GM23338 (cell line): Measurements from ENCODE around the gene RABL6. TPM values are rescaled to one million over a fixed set of nuclear protein-coding genes. Genes with fewer than 3 reads are reported as not detected.
"Not testable (repeated sequence)": the region's sequence is repeated elsewhere in the genome, so short reads cannot be mapped to it uniquely, and the experiment has no call there.

ENCODE experiments used
- ATAC-seq: fragments of 200-7000 bp; cut with Tn5 transposase; 3 replicates; pipeline ENCODE4 v1.9.1; 2020
- DNase-seq: peaks from one replicate; pipeline ENCODE4 v3.0.0-alpha.2; 2015; ENCODE audit warnings: low spot score
- H2AFZ ChIP-seq: fragments of 200-600 bp; sonication (generic); 2 replicates; pipeline ENCODE4 v1.8.0; 2016; ENCODE audit warnings: antibody characterized with exemption, mild to moderate bottlenecking, moderate library complexity
- H3F3A ChIP-seq: fragments of 200-600 bp; sonication (generic); replicated peaks from 2 replicates; pipeline ENCODE4 v1.8.0; 2017; ENCODE audit warnings: antibody characterized with exemption, mixed run types, low read depth
- H3K27ac ChIP-seq: fragments of 200-600 bp; sonication (generic); 2 replicates; pipeline ENCODE4 v1.6.1; 2016; ENCODE audit warnings: low read depth
- H3K27me3 ChIP-seq: fragments of 200-600 bp; sonication (generic); 2 replicates; pipeline ENCODE4 v1.8.0; 2016; ENCODE audit warnings: mild to moderate bottlenecking, mixed run types, moderate library complexity; ENCODE audit not compliant: insufficient read depth
- H3K36me3 ChIP-seq: fragments of 200-600 bp; sonication (generic); 2 replicates; pipeline ENCODE4 v1.8.0; 2016; ENCODE audit warnings: mild to moderate bottlenecking; ENCODE audit not compliant: insufficient read depth
- H3K4me1 ChIP-seq: fragments of 200-600 bp; sonication (generic); 2 replicates; pipeline ENCODE4 v1.8.0; 2016; ENCODE audit warnings: mild to moderate bottlenecking, moderate library complexity; ENCODE audit not compliant: insufficient read depth
- H3K4me2 ChIP-seq: fragments of 200-600 bp; sonication (generic); 2 replicates; pipeline ENCODE4 v1.7.1; 2017; ENCODE audit warnings: mixed run types
- H3K4me3 ChIP-seq: fragments of 200-600 bp; sonication (generic); 2 replicates; pipeline ENCODE4 v1.6.1; 2016; ENCODE audit warnings: mixed run types
- H3K79me2 ChIP-seq: fragments of 200-600 bp; sonication (generic); replicated peaks from 2 replicates; pipeline ENCODE4 v1.8.0; 2017; ENCODE audit warnings: mild to moderate bottlenecking; ENCODE audit not compliant: insufficient read depth
- H3K9me2 ChIP-seq: fragments of 200-600 bp; sonication (generic); 2 replicates; pipeline ENCODE4 v1.8.0; 2017; ENCODE audit not compliant: insufficient read depth
- H4K20me1 ChIP-seq: fragments of 200-600 bp; sonication (generic); replicated peaks from 2 replicates; pipeline ENCODE4 v1.8.0; 2017; ENCODE audit warnings: mild to moderate bottlenecking; ENCODE audit not compliant: insufficient read depth
- H3K27ac Mint-ChIP-seq: 2 replicates; pipeline ENCODE4 v1.8.0; 2020; ENCODE audit warnings: inconsistent platforms, mild to moderate bottlenecking, moderate library complexity, mixed read lengths
- H3K27me3 Mint-ChIP-seq: 3 replicates; pipeline ENCODE4 v1.8.0; 2022; ENCODE audit warnings: low read depth, mild to moderate bottlenecking, moderate library complexity, mixed read lengths, inconsistent platforms; ENCODE audit not compliant: insufficient read depth, poor library complexity
- H3K36me3 Mint-ChIP-seq: 3 replicates; pipeline ENCODE4 v1.8.0; 2021; ENCODE audit warnings: low read depth, mild to moderate bottlenecking, inconsistent platforms, moderate library complexity, mixed read lengths
- H3K4me1 Mint-ChIP-seq: 3 replicates; pipeline ENCODE4 v1.8.0; 2020; ENCODE audit warnings: mild to moderate bottlenecking, inconsistent platforms, mixed read lengths
- H3K4me3 Mint-ChIP-seq: 3 replicates; pipeline ENCODE4 v1.8.0; 2021; ENCODE audit warnings: moderate library complexity, mild to moderate bottlenecking, inconsistent platforms, mixed read lengths
- H3K9me3 Mint-ChIP-seq: 3 replicates; pipeline ENCODE4 v1.8.0; 2020; ENCODE audit warnings: moderate library complexity, mild to moderate bottlenecking, inconsistent platforms, mixed read lengths
- CREB1 ChIP-seq: fragments of 250-450 bp; sonication (Bioruptor Pico); IDR thresholded peaks from 2 replicates; pipeline ENCODE4 v1.5.0; 2020; ENCODE audit warnings: low read depth, mild to moderate bottlenecking, moderate library complexity
- EZH2 ChIP-seq: fragments of 200-600 bp; sonication (generic); IDR thresholded peaks from one replicate; pipeline ENCODE4 v1.8.0; 2017; ENCODE audit warnings: antibody characterized with exemption, mild to moderate bottlenecking, low read depth; ENCODE audit not compliant: unreplicated experiment
- EZH2phosphoT487 ChIP-seq: fragments of 200-600 bp; sonication (generic); IDR thresholded peaks from one replicate; pipeline ENCODE4 v1.8.1; 2018; ENCODE audit warnings: antibody characterized with exemption; ENCODE audit not compliant: unreplicated experiment
- JUNB ChIP-seq: IDR thresholded peaks from one replicate; pipeline ENCODE4 v1.6.1; 2016; ENCODE audit warnings: antibody characterized with exemption; ENCODE audit not compliant: unreplicated experiment
- NANOG ChIP-seq: IDR thresholded peaks from 2 replicates; pipeline ENCODE4 v1.6.1; 2016; ENCODE audit warnings: antibody characterized with exemption, borderline replicate concordance
- POLR2AphosphoS5 ChIP-seq: IDR thresholded peaks from 2 replicates; pipeline ENCODE4 v1.6.1; 2016; ENCODE audit warnings: antibody characterized with exemption, low read depth
- STAT1 ChIP-seq: IDR thresholded peaks from one replicate; pipeline ENCODE4 v1.6.1; 2016; ENCODE audit warnings: antibody characterized with exemption; ENCODE audit not compliant: unreplicated experiment
- ZNF331 ChIP-seq: fragments of 250-450 bp; sonication (Bioruptor Pico); IDR thresholded peaks from 2 replicates; pipeline ENCODE4 v1.5.0; 2020; ENCODE audit warnings: low read depth, mild to moderate bottlenecking, moderate library complexity
- polyA plus RNA-seq: library from polyadenylated mRNA; unstranded; fragments of >200 nt; fragmentation: Nextera tagmentation; extraction: Ambion mirVana; gene quantifications from 2 replicates; pipeline ENCODE4 v1.2.1, GENCODE V29; 2016
- total RNA-seq: library from RNA; depleted of rRNA; stranded (reverse); fragments of >200 nt; shearing (Covaris generic); gene quantifications from 2 replicates; pipeline ENCODE4 v1.2.3, GENCODE V29; 2014
- TF ChIP-seq, protein P1 (sequence below): IDR thresholded peaks from 2 replicates; pipeline ENCODE4 v1.6.1; 2016; ENCODE audit warnings: antibody characterized with exemption
- TF ChIP-seq, protein P2 (sequence below), 2 experiments: fragments of 200-600 bp in 1 of 2; sonication (generic) in 1 of 2; conservative IDR thresholded peaks; 2 replicates each; pipeline versions ENCODE4 v1.5.1 to v1.6.1; 2016 to 2017; ENCODE audit warnings: antibody characterized with exemption in 2 of 2, low read depth in 2 of 2, mild to moderate bottlenecking in 2 of 2, moderate library complexity in 1 of 2

The RABL6 gene
- total and polyA plus RNA-seq, 2 experiments from 2014 or later = 59.1 to 127 TPM

DNA sequence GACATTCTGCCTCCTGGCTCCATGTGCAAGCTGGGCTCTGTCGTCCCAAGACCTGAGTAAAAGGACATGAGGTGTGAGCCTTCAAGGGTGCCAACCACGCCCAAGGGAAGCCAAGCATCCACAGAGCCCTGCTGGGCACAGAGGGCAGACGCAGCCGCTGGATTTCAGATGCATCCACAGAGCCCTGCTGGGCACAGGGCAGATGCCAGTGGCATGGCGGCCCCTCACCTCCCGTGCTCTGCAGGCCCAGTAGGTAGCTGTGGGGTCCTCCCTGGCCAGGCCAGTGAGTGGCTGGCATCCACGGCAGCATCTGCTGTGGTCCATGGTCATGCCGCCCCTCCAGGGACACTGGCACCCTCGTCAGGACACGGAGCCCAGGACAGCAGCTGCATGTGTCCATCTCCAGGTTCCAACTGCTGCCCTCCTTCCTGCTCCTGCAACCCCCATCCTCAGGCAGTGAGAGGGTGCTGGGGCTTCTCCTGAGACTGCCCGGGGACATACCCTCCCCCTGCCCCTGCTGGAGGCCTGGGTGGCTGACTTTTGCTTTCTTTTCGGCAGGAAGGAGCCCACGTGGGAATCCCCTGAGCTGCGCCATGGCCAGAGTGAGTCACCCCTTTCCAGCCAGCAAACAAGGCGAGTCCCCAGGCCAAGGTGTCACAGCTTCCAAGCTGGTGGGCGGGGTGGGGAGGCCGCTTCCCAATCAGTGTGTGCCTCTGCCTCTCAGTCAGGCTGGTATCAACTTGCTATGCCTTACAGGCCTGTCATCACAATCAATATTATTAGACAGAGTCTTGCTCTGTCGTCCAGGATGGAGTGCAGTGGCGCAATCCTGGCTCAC is 74.6 kb downstream of the RABL6 start:
- Mint-ChIP-seq H3K27ac (no peak overlapping the region), H3K27me3 (peaks cover 14% of the 10 kb centered on the region), H3K9me3 (peaks cover 8% of the 10 kb centered on the region; the same call in 1 of the 3 replicates), H3K36me3 (no peaks in the 10 kb centered on the region), H3K4me3 (no peak overlapping the region), H3K4me1 (peaks cover 4% of the 10 kb centered on the region; the same call in 2 of the 3 replicates)
- Histone ChIP-seq H3K79me2 (peaks cover 6% of the 10 kb centered on the region), H3K4me2 (no peak overlapping the region), H4K20me1 (no peaks in the 10 kb centered on the region; the same call in 1 of the 2 replicates), H3K9me2 (no peaks in the 10 kb centered on the region), H3K4me3 (no peak overlapping the region), H3F3A (no peaks in the 10 kb centered on the region; the same call in 1 of the 2 replicates), H3K27me3 (no peaks in the 10 kb centered on the region), H3K4me1 (peaks cover 2% of the 10 kb centered on the region; the same call in 1 of the 2 replicates), H3K27ac (no peak overlapping the region), H2AFZ (no peak overlapping the region), H3K36me3 (no peaks in the 10 kb centered on the region)
- ATAC-seq = no peak
- DNase-seq = no peak
- no peak for TF ChIP-seq NANOG
- TF ChIP-seq, protein P1, sequence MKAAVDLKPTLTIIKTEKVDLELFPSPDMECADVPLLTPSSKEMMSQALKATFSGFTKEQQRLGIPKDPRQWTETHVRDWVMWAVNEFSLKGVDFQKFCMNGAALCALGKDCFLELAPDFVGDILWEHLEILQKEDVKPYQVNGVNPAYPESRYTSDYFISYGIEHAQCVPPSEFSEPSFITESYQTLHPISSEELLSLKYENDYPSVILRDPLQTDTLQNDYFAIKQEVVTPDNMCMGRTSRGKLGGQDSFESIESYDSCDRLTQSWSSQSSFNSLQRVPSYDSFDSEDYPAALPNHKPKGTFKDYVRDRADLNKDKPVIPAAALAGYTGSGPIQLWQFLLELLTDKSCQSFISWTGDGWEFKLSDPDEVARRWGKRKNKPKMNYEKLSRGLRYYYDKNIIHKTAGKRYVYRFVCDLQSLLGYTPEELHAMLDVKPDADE = no peak
- no peak for TF ChIP-seq JUNB
- no peak for TF ChIP-seq ZNF331 (CRISPR knock-in tag)
- TF ChIP-seq POLR2AphosphoS5 = no peak
- no peak for TF ChIP-seq CREB1 (CRISPR knock-in tag)
- no peak for TF ChIP-seq EZH2phosphoT487
- no peak for TF ChIP-seq STAT1
- TF ChIP-seq, protein P2, sequence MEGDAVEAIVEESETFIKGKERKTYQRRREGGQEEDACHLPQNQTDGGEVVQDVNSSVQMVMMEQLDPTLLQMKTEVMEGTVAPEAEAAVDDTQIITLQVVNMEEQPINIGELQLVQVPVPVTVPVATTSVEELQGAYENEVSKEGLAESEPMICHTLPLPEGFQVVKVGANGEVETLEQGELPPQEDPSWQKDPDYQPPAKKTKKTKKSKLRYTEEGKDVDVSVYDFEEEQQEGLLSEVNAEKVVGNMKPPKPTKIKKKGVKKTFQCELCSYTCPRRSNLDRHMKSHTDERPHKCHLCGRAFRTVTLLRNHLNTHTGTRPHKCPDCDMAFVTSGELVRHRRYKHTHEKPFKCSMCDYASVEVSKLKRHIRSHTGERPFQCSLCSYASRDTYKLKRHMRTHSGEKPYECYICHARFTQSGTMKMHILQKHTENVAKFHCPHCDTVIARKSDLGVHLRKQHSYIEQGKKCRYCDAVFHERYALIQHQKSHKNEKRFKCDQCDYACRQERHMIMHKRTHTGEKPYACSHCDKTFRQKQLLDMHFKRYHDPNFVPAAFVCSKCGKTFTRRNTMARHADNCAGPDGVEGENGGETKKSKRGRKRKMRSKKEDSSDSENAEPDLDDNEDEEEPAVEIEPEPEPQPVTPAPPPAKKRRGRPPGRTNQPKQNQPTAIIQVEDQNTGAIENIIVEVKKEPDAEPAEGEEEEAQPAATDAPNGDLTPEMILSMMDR (conservative IDR thresholded peaks at IDR 0.05; ENCODE audit: low read depth in 2 of 2) = no peak
- no peak for TF ChIP-seq EZH2

DNA sequence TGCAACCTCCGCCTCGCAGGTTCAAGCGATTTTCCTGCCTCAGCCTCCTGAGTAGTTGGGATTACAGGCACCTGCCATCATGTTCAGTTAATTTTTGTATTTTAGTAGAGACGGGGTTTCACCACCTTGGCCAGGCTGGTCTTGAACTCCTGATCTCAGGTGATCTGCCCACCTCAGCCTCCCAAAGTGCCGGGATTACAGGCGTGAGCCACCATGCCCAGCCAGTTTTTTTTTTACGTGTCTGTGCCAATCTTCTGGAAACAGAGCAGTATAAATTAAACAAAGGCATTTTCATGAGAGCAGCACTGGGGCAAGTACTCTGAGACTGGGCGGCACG is 75.2 kb downstream of the RABL6 start:
- H3K4me2 ChIP-seq = not testable (repeated sequence)

DNA sequence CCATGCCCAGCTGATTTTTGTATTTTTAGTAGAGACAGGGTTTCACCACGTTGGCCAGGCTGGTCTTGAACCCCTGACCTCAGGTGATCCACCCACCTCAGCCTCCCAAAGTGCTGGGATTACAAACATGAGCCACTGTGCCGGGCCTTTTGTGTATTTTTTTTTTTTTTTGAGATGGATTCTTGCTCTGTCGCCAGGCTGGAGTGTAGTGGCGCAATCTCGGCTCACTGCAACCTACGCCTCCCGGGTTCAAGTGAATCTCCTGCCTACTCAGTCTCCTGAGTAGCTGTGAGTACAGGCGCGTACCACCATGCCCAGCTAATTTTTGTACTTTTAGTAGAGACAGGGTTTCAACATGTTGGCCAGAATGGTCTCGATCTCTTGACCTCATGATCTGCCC is 75.9 kb downstream of the RABL6 start:
- not testable (repeated sequence) for H2AFZ ChIP-seq, H3K4me1 ChIP-seq, H3K36me3 ChIP-seq, H3K4me2 ChIP-seq, H3K4me3 Mint-ChIP-seq, H3K27me3 ChIP-seq, ATAC-seq, H3K4me3 ChIP-seq, H3K9me2 ChIP-seq, DNase-seq, H3K9me3 Mint-ChIP-seq, H4K20me1 ChIP-seq, H3K27ac Mint-ChIP-seq, H3K4me1 Mint-ChIP-seq, H3F3A ChIP-seq, H3K36me3 Mint-ChIP-seq, H3K27ac ChIP-seq
- H3K79me2 ChIP-seq = peaks cover 19% of the 10 kb centered on the region
- H3K27me3 Mint-ChIP-seq = peaks cover 15% of the 10 kb centered on the region

More for the DNA sequence above, 75.2 kb downstream of the RABL6 start:
- ATAC-seq, H4K20me1 ChIP-seq, H3K27me3 ChIP-seq, H3K9me2 ChIP-seq, H3K27ac Mint-ChIP-seq, H3K36me3 ChIP-seq, H3K4me3 Mint-ChIP-seq, H3K36me3 Mint-ChIP-seq, H3K4me1 Mint-ChIP-seq, H2AFZ ChIP-seq, H3K4me3 ChIP-seq, H3F3A ChIP-seq, H3K4me1 ChIP-seq, H3K9me3 Mint-ChIP-seq, H3K27ac ChIP-seq, DNase-seq: not testable (repeated sequence)
- H3K27me3 Mint-ChIP-seq = peaks cover 15% of the 10 kb centered on the region
- peaks cover 12% of the 10 kb centered on the region for H3K79me2 ChIP-seq
